ENCODE measurements around the gene OR56B1.
"Not testable (repeated sequence)": the region's sequence is repeated elsewhere in the genome, so short reads cannot be mapped to it uniquely, and the experiment has no call there.

DNA sequence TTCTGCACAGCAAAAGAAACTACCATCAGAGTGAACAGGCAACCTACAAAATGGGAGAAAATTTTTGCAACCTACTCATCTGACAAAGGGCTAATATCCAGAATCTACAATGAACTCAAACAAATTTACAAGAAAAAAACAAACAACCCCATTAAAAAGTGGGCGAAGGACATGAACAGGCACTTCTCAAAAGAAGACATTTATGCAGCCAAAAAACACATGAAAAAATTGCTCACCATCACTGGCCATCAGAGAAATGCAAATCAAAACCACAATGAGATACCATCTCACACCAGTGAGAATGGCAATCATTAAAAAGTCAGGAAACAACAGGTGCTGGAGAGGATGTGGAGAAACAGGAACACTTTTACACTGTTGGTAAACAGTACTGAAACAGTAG lies 19.7 kb upstream of the OR56B1 start:
- TF ChIP-seq POLR2A (IDR thresholded peaks at IDR 0.05; ENCODE audit: low read depth, low read length); POLR2AphosphoS5 (IDR thresholded peaks at IDR 0.05; ENCODE audit: low read depth, low read length); POU2F2 (IDR thresholded peaks at IDR 0.05; ENCODE audit: low read depth, low read length); TAF1 (IDR thresholded peaks at IDR 0.05; ENCODE audit: low read depth, low read length); SPI1 (IDR thresholded peaks at IDR 0.05; ENCODE audit: low read depth, low read length); PAX5 (IDR thresholded peaks at IDR 0.05; ENCODE audit: insufficient read depth, low read length, severe bottlenecking): not testable (repeated sequence)
